SK-N-MC (cell line): Measurements from ENCODE around the gene KITLG.

ENCODE experiments used
- DNase-seq: peaks from one replicate; pipeline ENCODE4 v3.0.0-alpha.2; 2011; ENCODE audit warnings: low read depth, low spot score
- H3K27ac ChIP-seq: fragments of 200-600 bp; sonication (generic); 2 replicates; pipeline ENCODE4 v1.5.1; 2016; ENCODE audit warnings: mixed run types
- H3K36me3 ChIP-seq: fragments of 200-600 bp; sonication (generic); 2 replicates; pipeline ENCODE4 v1.6.1; 2017; ENCODE audit warnings: antibody characterized with exemption, low read length, mixed read lengths; ENCODE audit not compliant: insufficient read depth
- H3K4me3 ChIP-seq: fragments of 200-600 bp; sonication (generic); 2 replicates; pipeline ENCODE4 v1.5.1; 2016
- H3K9ac ChIP-seq: fragments of 200-600 bp; sonication (generic); 2 replicates; pipeline ENCODE4 v1.8.0; 2017; ENCODE audit warnings: mixed run types, mixed read lengths; ENCODE audit not compliant: insufficient read length
- H3K9me3 ChIP-seq: fragments of 200-600 bp; sonication (generic); 2 replicates; pipeline ENCODE4 v1.6.1; 2017; ENCODE audit warnings: low read depth, mild to moderate bottlenecking, antibody characterized with exemption, low read length, moderate library complexity, mixed read lengths
- EZH2 ChIP-seq: fragments of 200-600 bp; sonication (generic); IDR thresholded peaks from one replicate; pipeline ENCODE4 v1.6.1; 2017; ENCODE audit warnings: antibody characterized with exemption
- FOXP2 ChIP-seq: optimal IDR thresholded peaks from 2 replicates; pipeline ENCODE3; 2011; ENCODE audit warnings: mild to moderate bottlenecking, moderate library complexity; ENCODE audit not compliant: insufficient read depth; ENCODE audit errors: extremely low read length, control extremely low read depth
- POLR2AphosphoS5 ChIP-seq: IDR thresholded peaks from 2 replicates; pipeline ENCODE4 v1.6.1; 2012; ENCODE audit warnings: mild to moderate bottlenecking, low read depth, low read length, borderline replicate concordance

Gene KITLG

GRCh38 chr12:88544991-88545980 is 35.0 kb downstream of the KITLG start:
- DNase-seq: no peak
- Histone ChIP-seq H3K36me3 (no peaks in the 10 kb centered on the region), H3K9ac (no peak overlapping the region), H3K27ac (no peak overlapping the region), H3K4me3 (no peak overlapping the region), H3K9me3 (no peaks in the 10 kb centered on the region)
- TF ChIP-seq EZH2 (no peak), FOXP2 (no peak), POLR2AphosphoS5 (no peak)

GRCh38 chr12:88539893-88540292 is 40.4 kb downstream of the KITLG start:
- TF ChIP-seq FOXP2 (no peak), EZH2 (no peak), POLR2AphosphoS5 (no peak)

GRCh38 chr12:88538697-88539096 is 41.6 kb downstream of the KITLG start:
- Histone ChIP-seq H3K9me3 (no peaks in the 10 kb centered on the region), H3K9ac (no peak overlapping the region), H3K36me3 (no peaks in the 10 kb centered on the region), H3K4me3 (no peak overlapping the region), H3K27ac (no peak overlapping the region)
- DNase-seq: no peak
- no peak for TF ChIP-seq FOXP2
- no peak for TF ChIP-seq EZH2
- no peak for TF ChIP-seq POLR2AphosphoS5

More at GRCh38 chr12:88539893-88540292, 40.4 kb downstream of the KITLG start:
- Histone ChIP-seq H3K27ac (no peak overlapping the region), H3K9me3 (no peaks in the 10 kb centered on the region), H3K36me3 (no peaks in the 10 kb centered on the region), H3K4me3 (no peak overlapping the region), H3K9ac (no peak overlapping the region)
- DNase-seq: no peak

- Histone ChIP-seq H3K9ac (no peak overlapping the region), H3K4me3 (no peak overlapping the region), H3K9me3 (no peaks in the 10 kb centered on the region), H3K27ac (no peak overlapping the region), H3K36me3 (no peaks in the 10 kb centered on the region)
- TF ChIP-seq EZH2 (no peak), FOXP2 (no peak), POLR2AphosphoS5 (no peak)
- DNase-seq: no peak
Observed at GRCh38 chr12:88538250-88538649, 42.0 kb downstream of the KITLG start.

- H3K9me3 ChIP-seq: no peaks in the 10 kb centered on the region
- H3K27ac ChIP-seq: no peak overlapping the region
- H3K36me3 ChIP-seq: no peaks in the 10 kb centered on the region
- H3K9ac ChIP-seq: no peak overlapping the region
- no peak for DNase-seq
- TF ChIP-seq EZH2: no peak
- TF ChIP-seq POLR2AphosphoS5: no peak
- TF ChIP-seq FOXP2: no peak
- H3K4me3 ChIP-seq: no peak overlapping the region
Observed at GRCh38 chr12:88530868-88531267, 49.4 kb downstream of the KITLG start.

GRCh38 chr12:88529531-88530488 is 50.5 kb downstream of the KITLG start:
- Histone ChIP-seq H3K27ac (no peak overlapping the region), H3K9me3 (no peaks in the 10 kb centered on the region), H3K36me3 (no peaks in the 10 kb centered on the region), H3K4me3 (no peak overlapping the region), H3K9ac (no peak overlapping the region)
- no peak for DNase-seq
- TF ChIP-seq EZH2: no peak
- TF ChIP-seq POLR2AphosphoS5: no peak
- TF ChIP-seq FOXP2: no peak

GRCh38 chr12:88522961-88523360 is 57.3 kb downstream of the KITLG start:
- no peaks in the 10 kb centered on the region for H3K36me3 ChIP-seq
- H3K4me3 ChIP-seq: no peak overlapping the region
- TF ChIP-seq FOXP2 (no peak), POLR2AphosphoS5 (no peak), EZH2 (no peak)
- no peak for DNase-seq
- H3K27ac ChIP-seq: no peak overlapping the region
- no peak overlapping the region for H3K9ac ChIP-seq
- H3K9me3 ChIP-seq: no peaks in the 10 kb centered on the region

GRCh38 chr12:88520436-88520820 is 59.8 kb downstream of the KITLG start:
- Histone ChIP-seq H3K36me3 (no peaks in the 10 kb centered on the region), H3K4me3 (no peak overlapping the region), H3K27ac (no peak overlapping the region), H3K9me3 (no peaks in the 10 kb centered on the region), H3K9ac (no peak overlapping the region)
- no peak for DNase-seq
- TF ChIP-seq EZH2: no peak
- no peak for TF ChIP-seq POLR2AphosphoS5
- TF ChIP-seq FOXP2: no peak
